HCT116 (cell line): ENCODE data around the gene CLCF1. TPM values are rescaled to one million over a fixed set of nuclear protein-coding genes. Genes with fewer than 3 reads are reported as not detected.

ENCODE experiments used
- ATAC-seq: fragments of 200-7000 bp; cut with Tn5 transposase; 2 replicates; pipeline ENCODE4 v1.9.1; 2020; ENCODE audit warnings: mild to moderate bottlenecking, moderate library complexity
- BruUV-seq: library from RNA; stranded (reverse); fragments of 400-500 nt; replicated peaks from 2 replicates; lab custom pipeline; 2021; lab: Mats Ljungman, UMichigan
- CTCF ChIA-PET: fragments of 300-600 bp; sonication (Branson Sonifier 250); formaldehyde crosslinking; loops from one replicate; lab custom pipeline; 2021; ENCODE audit warnings: antibody characterized with exemption; lab: Charles Lee
- POLR2A ChIA-PET: fragments of 300-600, 350-600 bp; sonication (Branson Sonifier 250); formaldehyde crosslinking; loops from one replicate; lab custom pipeline; 2021; ENCODE audit warnings: antibody characterized with exemption; lab: Charles Lee
- RAD21 ChIA-PET, 2 experiments: fragments of 300-600 bp; sonication (Branson Sonifier 250); formaldehyde crosslinking; loops; one replicate each; lab custom pipeline; 2023; ENCODE audit warnings: low total read pairs in 2 of 2; ENCODE audit not compliant: uncharacterized antibody in 2 of 2, unreplicated experiment in 2 of 2, low non-redundant PET in 1 of 2; lab: Charles Lee
- DNase-seq: peaks from one replicate; pipeline ENCODE4 v3.0.0-alpha.2; 2010; ENCODE audit warnings: low read depth, low spot score
- H2AFZ ChIP-seq: fragments of 200-600 bp; shearing (Covaris generic), sonication (generic); 2 replicates; pipeline ENCODE4 v1.6.1; 2017; ENCODE audit warnings: low read depth, mixed run types, mixed read lengths, antibody characterized with exemption, low read length; ENCODE audit not compliant: poor library complexity, severe bottlenecking
- H3K27ac ChIP-seq: 2 replicates; pipeline ENCODE4 v1.5.1; 2012; ENCODE audit warnings: low read depth, low read length
- H3K27me3 ChIP-seq: fragments of 200-600 bp; sonication (generic); 2 replicates; pipeline ENCODE4 v1.6.1; 2016; ENCODE audit warnings: mixed run types, low read length, mixed read lengths; ENCODE audit not compliant: insufficient read depth
- H3K36me3 ChIP-seq, 2 experiments: fragments of 200-500 bp in 1 of 2; fragments of 200-600 bp in 1 of 2; sonication (Bioruptor generic) in 1 of 2; sonication (generic) in 1 of 2; 2 replicates each; pipeline versions ENCODE4 v1.5.1 to v1.6.1; 2014 to 2016; ENCODE audit warnings: low read length in 2 of 2, inconsistent platforms in 1 of 2, mixed read lengths in 1 of 2, mixed run types in 1 of 2; ENCODE audit not compliant: insufficient read depth in 2 of 2, control insufficient read depth in 1 of 2
- H3K4me1 ChIP-seq, 2 experiments: fragments of 200-600 bp in 1 of 2; sonication (generic) in 1 of 2; 2 replicates each; pipeline versions ENCODE4 v1.5.1 to v1.6.1; 2012 to 2017; ENCODE audit warnings: low read length in 2 of 2, inconsistent platforms in 1 of 2, mild to moderate bottlenecking in 1 of 2, mixed read lengths in 1 of 2, mixed run types in 1 of 2, moderate library complexity in 1 of 2; ENCODE audit not compliant: insufficient read depth in 2 of 2, control insufficient read depth in 1 of 2
- H3K4me2 ChIP-seq: fragments of 200-600 bp; sonication (generic); 2 replicates; pipeline ENCODE4 v1.6.1; 2017; ENCODE audit warnings: mixed run types, low read length, mixed read lengths
- H3K4me3 ChIP-seq, 2 experiments: fragments of 200-600 bp in 1 of 2; sonication (generic) in 1 of 2; replicated peaks in 1 of 2; 2 replicates each; pipeline ENCODE4 v1.5.1; 2011 to 2016; ENCODE audit warnings: low read length in 2 of 2, control low read depth in 1 of 2, low read depth in 1 of 2, mild to moderate bottlenecking in 1 of 2, mixed read lengths in 1 of 2, mixed run types in 1 of 2
- H3K79me2 ChIP-seq: fragments of 200-600 bp; sonication (generic); 2 replicates; pipeline ENCODE4 v1.6.1; 2017; ENCODE audit warnings: mild to moderate bottlenecking, mixed run types, low read length, moderate library complexity, mixed read lengths; ENCODE audit not compliant: insufficient read depth
- H3K9ac ChIP-seq: fragments of 200-600 bp; sonication (generic); 2 replicates; pipeline ENCODE4 v1.6.1; 2016; ENCODE audit warnings: low read length, mixed read lengths
- H3K9me2 ChIP-seq: fragments of 200-600 bp; sonication (generic), shearing (Covaris generic); 2 replicates; pipeline ENCODE4 v1.6.1; 2017; ENCODE audit warnings: mixed run types, mild to moderate bottlenecking, moderate library complexity; ENCODE audit not compliant: insufficient read depth
- H3K9me3 ChIP-seq, 2 experiments: fragments of 200-500 bp in 1 of 2; fragments of 200-600 bp in 1 of 2; sonication (Bioruptor generic) in 1 of 2; sonication (generic) in 1 of 2; 2 replicates each; pipeline ENCODE4 v1.6.1; 2014 to 2017; ENCODE audit warnings: low read length in 2 of 2, mixed read lengths in 2 of 2, inconsistent platforms in 1 of 2, low read depth in 1 of 2, mild to moderate bottlenecking in 1 of 2, mixed run types in 1 of 2, moderate library complexity in 1 of 2; ENCODE audit not compliant: control insufficient read depth in 1 of 2, insufficient read depth in 1 of 2
- H4K20me1 ChIP-seq: fragments of 200-600 bp; sonication (generic), shearing (Covaris generic); 2 replicates; pipeline ENCODE4 v1.6.1; 2017; ENCODE audit warnings: mixed run types, mild to moderate bottlenecking, moderate library complexity; ENCODE audit not compliant: insufficient read depth
- POLR2AphosphoS5 ChIP-seq: IDR thresholded peaks from 2 replicates; pipeline ENCODE4 v1.6.1; 2011; ENCODE audit warnings: mild to moderate bottlenecking, low read depth, low read length, moderate library complexity
- SIN3A ChIP-seq: IDR thresholded peaks from 2 replicates; pipeline ENCODE4 v1.6.1; 2012; ENCODE audit warnings: low read depth
- SP1 ChIP-seq: IDR thresholded peaks from 2 replicates; pipeline ENCODE4 v1.6.1; 2012; ENCODE audit warnings: low read depth
- ZFX ChIP-seq: fragments of 450-650 bp; IDR thresholded peaks from 2 replicates; pipeline ENCODE4 v1.6.1; 2017
- ZNF274 ChIP-seq: fragments of 200-500 bp; sonication (Bioruptor generic); IDR thresholded peaks from 2 replicates; pipeline ENCODE4 v1.6.1; 2014; ENCODE audit warnings: mild to moderate bottlenecking, low read depth, low read length, inconsistent platforms
- intact Hi-C: fragments of 100-400 bp; cut with micrococcal nuclease; formaldehyde crosslinking; loops from 2 replicates; pipeline ENCODE4 v1.10.0; 2022
- total RNA-seq: library from RNA; stranded (reverse); gene quantifications from one replicate; pipeline ENCODE4 v1.2.1, GENCODE V29; 2021; ENCODE audit not compliant: unreplicated experiment
- TF ChIP-seq, protein P1 (sequence below): IDR thresholded peaks from 2 replicates; pipeline ENCODE4 v1.6.1; 2012
- TF ChIP-seq, protein P2 (sequence below): IDR thresholded peaks from 2 replicates; pipeline ENCODE4 v1.6.1; 2012

The CLCF1 gene
- total RNA-seq, 1 experiment from 2014 or later = 12.2 TPM

- peak within 1 kb of the TSS; percentile 85 for H3K27ac ChIP-seq
- TF ChIP-seq, protein P1, sequence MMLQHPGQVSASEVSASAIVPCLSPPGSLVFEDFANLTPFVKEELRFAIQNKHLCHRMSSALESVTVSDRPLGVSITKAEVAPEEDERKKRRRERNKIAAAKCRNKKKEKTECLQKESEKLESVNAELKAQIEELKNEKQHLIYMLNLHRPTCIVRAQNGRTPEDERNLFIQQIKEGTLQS = no peak
- peak; percentile 64 for TF ChIP-seq POLR2AphosphoS5
- TF ChIP-seq SP1 = peak; percentile 84
- TF ChIP-seq ZFX = peak; percentile 86; the same call in 1 of the 2 replicates
- TF ChIP-seq SIN3A = peak; percentile 98
- TF ChIP-seq, protein P2, sequence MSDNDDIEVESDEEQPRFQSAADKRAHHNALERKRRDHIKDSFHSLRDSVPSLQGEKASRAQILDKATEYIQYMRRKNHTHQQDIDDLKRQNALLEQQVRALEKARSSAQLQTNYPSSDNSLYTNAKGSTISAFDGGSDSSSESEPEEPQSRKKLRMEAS = peak; percentile 99
- TF ChIP-seq ZNF274 = no peak
- ChIA-PET POLR2A (interaction anchor here (0.7 to 1.5 kb wide), 5 partner anchors 10 to 77 kb away, joined by 3 to 8 read pairs (median 3); partner anchors contain the start of genes PPP1CA and TMEM134), RAD21 (interaction anchor here in 1 of 2 experiments (0.5 kb wide), 1 partner anchor 74 kb away, joined by 3 read pairs; no protein-coding TSS in a partner anchor), CTCF (interaction anchor here (0.8 to 2.2 kb wide), 5 partner anchors 10 to 44 kb away, joined by 4 to 17 read pairs (median 5); partner anchors contain the start of gene PPP1CA)
- no peaks in the 10 kb centered on the region for H3K9me3 ChIP-seq
- no peak within 1 kb of the TSS for H2AFZ ChIP-seq
- peak; percentile 86 for DNase-seq
- H3K4me3 ChIP-seq = peak within 1 kb of the TSS; percentile 69
- no peaks in the 10 kb centered on the region for H3K9me2 ChIP-seq
- H3K9ac ChIP-seq = peak within 1 kb of the TSS; percentile 83
- peaks cover 9 to 34% of the 10 kb centered on the region in 2 experiments for H3K4me1 ChIP-seq
- H3K79me2 ChIP-seq = peaks cover 14% of the 10 kb centered on the region; the same call in 1 of the 2 replicates
- peak; percentile 71 for ATAC-seq
- BruUV-seq = TSS peak; percentile 85
- H4K20me1 ChIP-seq = no peaks in the 10 kb centered on the region
- intact Hi-C loops = no loop called here
- peaks cover 0 to 11% of the 10 kb centered on the region in 2 experiments; a peak in 2 of 4 replicates for H3K36me3 ChIP-seq
- peak within 1 kb of the TSS; percentile 96 for H3K4me2 ChIP-seq
- no peaks in the 10 kb centered on the region for H3K27me3 ChIP-seq
Observed at GRCh38 chr11:67391304-67392182, 18.1 kb upstream of the CLCF1 start, which contains the start of gene RAD9A. Gene RAD9A (plus strand): TSS chr11:67391986. CDS start chr11:67392045, 59 bp downstream.
